GM18508 (cell line): ENCODE data around the gene HSD17B1.
"Not testable (repeated sequence)": the region's sequence is repeated elsewhere in the genome, so short reads cannot be mapped to it uniquely, and the experiment has no call there.

Experiments used
- ATAC-seq: cut with Tn5 transposase; IDR thresholded peaks from one replicate; pipeline ENCODE4 v1.9.1; 2021; ENCODE audit warnings: moderate number of reproducible peaks; ENCODE audit not compliant: insufficient read depth, unreplicated experiment

The HSD17B1 gene

GRCh38 chr17:42522798-42523278, 29.9 kb upstream of the HSD17B1 start:
- no peak for ATAC-seq

GRCh38 chr17:42525221-42525620, 27.5 kb upstream of the HSD17B1 start:
- ATAC-seq, result no peak

- ATAC-seq, result no peak
Measured at GRCh38 chr17:42526031-42526444, 26.7 kb upstream of the HSD17B1 start.

- ATAC-seq, result no peak
Measured at GRCh38 chr17:42527932-42528331, 24.8 kb upstream of the HSD17B1 start.

- no peak for ATAC-seq
Measured at GRCh38 chr17:42529061-42529460, 23.7 kb upstream of the HSD17B1 start.

GRCh38 chr17:42530952-42531454, 21.7 kb upstream of the HSD17B1 start:
- ATAC-seq, result no peak

- ATAC-seq, result no peak
Measured at GRCh38 chr17:42531455-42532354, 21.0 kb upstream of the HSD17B1 start.

- ATAC-seq, result no peak
Measured at GRCh38 chr17:42535155-42536047, 17.3 kb upstream of the HSD17B1 start.

- no peak for ATAC-seq
Measured at GRCh38 chr17:42536048-42536371, 16.7 kb upstream of the HSD17B1 start, which contains the start of gene NAGLU. Gene NAGLU, plus strand, starts transcription at chr17:42536241. Its CDS starts 32 bp downstream, at chr17:42536273.

- no peak for ATAC-seq
Measured at GRCh38 chr17:42536372-42537155, 16.2 kb upstream of the HSD17B1 start.

- ATAC-seq, result no peak
Measured at GRCh38 chr17:42537156-42537805, 15.4 kb upstream of the HSD17B1 start.

- no peak for ATAC-seq
Measured at GRCh38 chr17:42537826-42538451, 14.8 kb upstream of the HSD17B1 start.

- no peak for ATAC-seq
Measured at GRCh38 chr17:42538482-42538881, 14.2 kb upstream of the HSD17B1 start.

- not testable (repeated sequence) for ATAC-seq
Measured at GRCh38 chr17:42540558-42540957, 12.2 kb upstream of the HSD17B1 start.

GRCh38 chr17:42541041-42541833, 11.5 kb upstream of the HSD17B1 start:
- no peak for ATAC-seq

GRCh38 chr17:42543190-42544079, 9.3 kb upstream of the HSD17B1 start:
- ATAC-seq, result no peak

- ATAC-seq, result no peak
Measured at GRCh38 chr17:42544874-42545283, 7.8 kb upstream of the HSD17B1 start.
